SKM-1 (cell line): ENCODE measurements around the gene GPA33.
"Not testable (repeated sequence)": the region's sequence is repeated elsewhere in the genome, so short reads cannot be mapped to it uniquely, and the experiment has no call there.

Source experiments
- DNase-seq: peaks from one replicate; lab custom pipeline; 2025; ENCODE audit not compliant: unreplicated experiment; lab: John Stamatoyannopoulos, UW

Gene GPA33

GRCh38 chr1:167059045-167059808 lies 30.9 kb downstream of the GPA33 start:
- peak; percentile 72 for DNase-seq

GRCh38 chr1:167057241-167057688 lies 32.9 kb downstream of the GPA33 start:
- DNase-seq, result peak; percentile 78

GRCh38 chr1:167056529-167057231 lies 33.5 kb downstream of the GPA33 start:
- DNase-seq, result peak; percentile 70

GRCh38 chr1:167054946-167055630 lies 35.1 kb downstream of the GPA33 start:
- DNase-seq, result no peak

- DNase-seq, result no peak
These were observed 35.6 kb downstream of the GPA33 start for GRCh38 chr1:167054531-167054930.

- DNase-seq, result no peak
These were observed 37.8 kb downstream of the GPA33 start for GRCh38 chr1:167052389-167052788.

- no peak for DNase-seq
These were observed 38.3 kb downstream of the GPA33 start for GRCh38 chr1:167051907-167052306.

GRCh38 chr1:167043752-167044488 lies 46.3 kb downstream of the GPA33 start:
- no peak for DNase-seq

GRCh38 chr1:167033646-167034045 lies 56.5 kb downstream of the GPA33 start:
- DNase-seq, result no peak

- not testable (repeated sequence) for DNase-seq
These were observed 60.6 kb downstream of the GPA33 start for GRCh38 chr1:167029553-167029952.

GRCh38 chr1:167022384-167022783 lies 67.8 kb downstream of the GPA33 start:
- no peak for DNase-seq

- DNase-seq, result no peak
These were observed 74.0 kb downstream of the GPA33 start for GRCh38 chr1:167016100-167016750.

- no peak for DNase-seq
These were observed 76.9 kb downstream of the GPA33 start for GRCh38 chr1:167013108-167013929.

GRCh38 chr1:167012570-167012969 lies 77.6 kb downstream of the GPA33 start:
- no peak for DNase-seq

- no peak for DNase-seq
These were observed 78.5 kb downstream of the GPA33 start for GRCh38 chr1:167011560-167012191.

- DNase-seq, result no peak
These were observed 86.5 kb downstream of the GPA33 start for GRCh38 chr1:167003711-167004110.
